RPMI7951 (cell line): ENCODE data around the gene TIAM2. TPM values are rescaled to one million over a fixed set of nuclear protein-coding genes. Genes with fewer than 3 reads are reported as not detected.

Source experiments
- DNase-seq: peaks from one replicate; pipeline ENCODE4 v3.0.0-alpha.2; 2012; ENCODE audit warnings: low read depth
- total RNA-seq: library from RNA; depleted of rRNA; stranded (reverse); fragments of >200 nt; shearing (Covaris generic); gene quantifications from 2 replicates; pipeline ENCODE4 v1.2.3, GENCODE V29; 2014

Gene TIAM2
- total RNA-seq, 1 experiment from 2014 or later: 18.3 TPM

DNA sequence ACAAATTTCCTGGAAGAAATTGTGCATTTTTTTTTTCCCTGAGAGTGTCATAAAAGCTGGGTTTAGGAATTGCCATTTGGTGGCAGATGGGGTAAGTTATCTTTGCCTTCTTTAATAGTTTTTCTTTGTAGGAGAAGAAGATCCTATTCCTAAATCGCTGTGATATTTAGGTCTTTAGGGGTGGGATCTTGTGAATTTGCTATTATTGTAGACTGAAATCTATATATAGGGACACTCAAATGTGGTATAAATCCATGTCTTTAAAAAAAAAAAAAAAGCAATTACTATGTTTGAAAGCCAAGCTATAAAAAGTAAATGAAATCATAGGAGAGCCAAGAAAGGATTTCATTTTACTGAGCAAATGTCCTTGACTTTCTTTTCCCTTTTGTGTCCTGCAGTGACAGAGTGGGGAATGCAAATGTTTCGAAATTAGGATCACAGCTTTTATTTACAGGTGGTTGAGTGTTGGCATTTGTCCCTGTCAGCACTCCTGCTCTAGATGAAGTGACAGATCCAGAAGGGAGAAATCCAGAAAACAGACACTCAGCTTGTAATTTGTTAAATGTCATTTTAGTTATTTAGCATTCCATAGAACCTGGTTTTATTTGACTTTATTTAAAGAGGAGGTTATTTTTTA, 29.4 kb downstream of the TIAM2 start:
- DNase-seq: no peak

DNA sequence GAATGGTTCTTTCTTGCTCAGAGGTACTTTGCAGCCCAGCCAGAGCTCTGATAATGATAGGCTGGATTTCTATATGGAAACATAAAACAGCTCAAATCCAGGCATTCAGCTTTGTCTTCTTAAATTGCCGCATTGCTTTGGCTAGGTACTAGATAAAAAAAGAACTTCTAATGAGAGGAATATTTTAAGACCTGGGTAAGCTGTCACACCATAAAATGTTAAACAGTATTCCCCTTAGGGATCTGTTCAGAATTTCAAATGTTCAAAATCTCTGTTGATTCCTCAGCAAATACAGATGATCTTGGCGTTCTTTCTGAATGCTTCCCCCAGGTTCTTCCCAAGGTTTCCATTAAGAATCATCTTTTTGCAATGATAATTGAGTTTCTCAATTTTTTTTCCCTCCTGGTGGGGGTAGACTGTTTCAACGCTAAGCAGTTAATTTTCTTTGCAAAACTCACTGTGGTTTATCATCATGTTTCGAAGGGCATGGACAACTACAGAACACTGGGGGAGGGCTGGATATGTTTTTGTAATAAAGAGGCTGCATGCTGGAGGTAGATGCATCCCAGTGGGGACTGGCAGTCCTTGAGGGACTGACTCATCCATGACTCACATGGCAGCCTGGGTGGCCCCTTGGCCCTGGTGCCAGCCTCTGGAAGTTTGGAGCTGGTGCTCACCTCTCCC, 31.0 kb downstream of the TIAM2 start:
- peak; percentile 95 for DNase-seq

DNA sequence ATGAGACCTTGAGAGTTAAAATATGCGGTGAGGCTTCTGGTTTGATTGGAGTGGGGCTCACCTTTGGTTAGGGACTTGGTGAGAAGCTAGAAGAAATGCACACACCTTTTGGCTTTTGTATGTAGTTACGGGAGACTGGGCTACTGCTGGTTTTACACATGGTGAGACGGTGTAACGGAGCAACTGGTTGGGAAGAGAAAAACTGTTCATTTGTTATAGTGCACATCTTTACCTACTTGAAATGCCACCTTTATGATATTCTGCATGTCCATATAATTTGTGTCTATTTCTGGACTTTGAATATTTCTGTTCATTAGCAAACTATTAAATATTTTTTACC, 31.6 kb downstream of the TIAM2 start:
- DNase-seq: no peak

DNA sequence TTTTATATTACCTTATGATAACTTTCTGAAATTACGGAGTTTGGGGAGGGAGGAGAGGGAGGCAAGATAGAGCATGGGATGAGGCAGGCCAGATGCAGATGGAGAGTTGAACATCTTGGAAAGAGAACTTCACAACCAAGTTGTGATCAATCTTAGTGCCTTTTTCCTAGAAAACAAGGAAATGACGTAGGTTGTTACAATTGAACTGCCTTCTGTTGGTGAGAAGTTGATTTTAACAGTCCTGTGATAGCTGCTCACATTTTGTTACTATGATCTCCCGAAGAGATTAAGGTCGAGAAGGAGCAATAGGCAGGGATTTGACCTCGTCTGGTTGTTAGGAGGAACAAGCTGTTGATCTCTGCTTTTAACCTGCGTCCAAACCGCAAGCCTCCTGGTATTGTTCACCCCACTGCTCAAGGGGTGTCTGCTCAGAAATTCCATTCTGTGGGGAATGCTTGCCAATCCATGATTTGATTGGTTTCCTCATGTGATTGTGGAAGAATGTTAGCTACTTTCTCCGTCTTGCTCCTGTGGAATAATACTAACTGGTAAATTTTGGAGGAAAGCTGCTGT, 35.1 kb downstream of the TIAM2 start:
- no peak for DNase-seq

DNA sequence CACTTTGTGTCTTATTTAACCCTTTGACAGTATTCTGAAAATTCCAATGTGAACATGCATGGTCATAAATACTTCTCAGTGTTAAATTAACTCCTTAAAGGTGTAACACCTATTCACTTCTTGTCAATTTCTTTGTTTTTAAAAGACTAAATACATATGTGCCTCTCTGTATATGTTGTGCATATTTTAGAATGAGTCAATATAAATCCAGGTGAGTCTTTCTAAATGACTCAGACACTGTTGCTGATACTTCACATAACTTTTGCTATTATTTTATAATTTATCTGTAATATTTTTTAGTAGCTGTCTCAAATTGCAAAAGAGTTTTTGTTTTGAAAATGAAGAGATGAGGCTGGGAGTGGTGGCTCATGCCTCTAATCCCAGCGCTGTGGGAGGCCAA, 36.0 kb downstream of the TIAM2 start:
- no peak for DNase-seq

DNA sequence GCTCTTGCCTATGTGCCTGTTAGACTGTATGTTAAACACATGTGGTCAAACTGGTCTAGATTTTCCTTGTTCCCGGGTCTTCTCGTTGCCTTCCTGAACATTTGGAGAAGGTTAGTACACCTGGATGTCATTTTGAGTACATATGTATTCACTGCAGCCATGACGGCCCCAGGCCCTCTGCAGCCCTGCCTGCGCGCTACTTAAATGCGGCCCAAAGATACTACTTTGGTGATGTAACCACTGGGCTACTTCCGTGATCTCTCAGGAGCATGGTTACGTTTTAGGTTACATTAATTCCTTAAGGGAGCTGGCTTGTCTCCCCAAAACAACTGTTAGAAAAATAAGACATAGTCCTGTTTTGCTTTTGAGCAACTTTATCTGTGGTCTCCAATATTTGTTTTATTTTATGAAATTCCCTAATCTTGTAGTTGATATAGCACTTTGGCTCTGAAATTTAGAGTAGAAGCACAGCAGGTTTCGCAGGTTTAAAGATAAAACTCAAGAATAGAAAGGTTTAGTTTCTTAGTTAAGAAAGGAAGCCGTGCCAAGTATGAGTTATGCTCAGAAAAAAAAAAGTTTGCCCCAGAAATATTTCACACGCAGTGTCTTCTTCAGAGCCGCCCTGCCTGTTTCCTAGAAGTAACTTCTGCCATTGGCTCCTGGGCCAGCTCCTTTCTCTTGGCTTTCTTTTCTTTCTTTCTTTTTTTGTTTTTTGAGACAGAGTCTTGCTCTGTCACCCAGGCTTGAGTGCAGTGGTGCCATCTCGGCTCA, 38.1 kb downstream of the TIAM2 start:
- DNase-seq: no peak

DNA sequence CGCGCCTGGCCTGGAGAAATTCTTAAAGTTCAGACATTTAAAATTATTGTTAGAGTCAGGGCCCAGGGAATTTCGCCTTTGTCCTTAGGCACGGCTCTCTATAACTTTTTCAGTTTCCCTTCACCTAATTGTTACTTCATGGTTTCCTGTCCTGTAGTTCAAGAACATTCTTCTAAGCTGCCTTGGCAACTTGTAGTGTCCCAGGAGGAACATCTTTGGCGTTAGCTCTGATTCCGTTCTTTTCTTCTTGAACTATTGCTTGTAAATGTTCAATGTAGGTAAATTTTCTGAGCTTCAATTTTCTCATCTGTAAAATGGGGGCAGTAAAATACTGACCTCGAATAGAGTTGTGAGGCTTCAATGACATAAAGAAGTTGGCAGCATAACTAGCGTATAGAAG, 41.8 kb downstream of the TIAM2 start:
- no peak for DNase-seq

GRCh38 chr6:155038104-155038503, 43.0 kb downstream of the TIAM2 start:
- no peak for DNase-seq

GRCh38 chr6:155038527-155038926, 43.4 kb downstream of the TIAM2 start:
- no peak for DNase-seq

DNA sequence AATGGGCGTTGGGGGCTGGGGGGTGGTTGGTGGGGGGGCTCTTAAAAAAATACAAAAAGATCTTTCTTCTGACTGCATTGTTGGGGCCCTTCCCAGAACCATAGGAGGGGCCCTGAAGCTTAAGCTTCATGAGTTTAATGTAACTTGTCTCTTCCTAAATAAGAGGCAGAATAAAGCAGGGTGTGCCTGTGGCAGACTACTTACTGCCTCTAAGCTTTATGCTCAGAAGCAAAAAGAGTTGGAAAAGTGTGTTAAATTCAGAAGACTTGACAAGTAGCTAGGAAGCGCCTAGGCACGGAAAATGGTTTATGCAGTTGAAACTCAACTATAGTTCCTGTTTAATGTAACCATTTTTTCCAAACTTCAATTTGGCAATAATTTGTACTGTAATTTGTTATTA, 44.5 kb downstream of the TIAM2 start:
- no peak for DNase-seq

- no peak for DNase-seq
These were observed 45.0 kb downstream of the TIAM2 start for GRCh38 chr6:155040154-155040553.

- no peak for DNase-seq
These were observed 46.0 kb downstream of the TIAM2 start for GRCh38 chr6:155040901-155041650.

GRCh38 chr6:155041741-155042279, 46.7 kb downstream of the TIAM2 start:
- DNase-seq: no peak

GRCh38 chr6:155042983-155043382, 47.9 kb downstream of the TIAM2 start:
- no peak for DNase-seq

- no peak for DNase-seq
These were observed 50.7 kb downstream of the TIAM2 start for GRCh38 chr6:155045561-155046404.

- DNase-seq: no peak
These were observed 52.4 kb downstream of the TIAM2 start for GRCh38 chr6:155047523-155047922.

GRCh38 chr6:155050311-155050710, 55.2 kb downstream of the TIAM2 start:
- DNase-seq: peak; percentile 63

GRCh38 chr6:155054491-155055250, 59.6 kb downstream of the TIAM2 start:
- no peak for DNase-seq

DNA sequence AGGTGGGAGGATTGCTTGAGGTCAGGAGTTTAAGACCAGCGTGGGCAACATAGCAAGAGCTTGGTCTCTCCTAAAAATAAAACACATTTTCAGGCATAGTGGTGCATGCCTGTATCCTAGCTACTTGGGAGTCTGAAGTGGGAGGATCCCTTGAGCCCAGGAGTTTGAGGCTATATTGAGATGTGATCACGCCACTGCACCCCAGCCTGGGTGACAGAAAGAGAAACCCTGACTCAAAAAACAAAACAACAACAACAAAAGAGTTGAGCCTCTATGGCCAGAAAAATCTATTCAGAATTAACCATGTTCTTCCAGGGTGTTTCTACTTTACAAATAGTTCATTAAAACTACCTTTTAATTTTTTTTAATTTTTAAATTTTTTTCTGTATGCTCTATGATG, 60.6 kb downstream of the TIAM2 start:
- DNase-seq: no peak

- no peak for DNase-seq
These were observed 61.6 kb downstream of the TIAM2 start for GRCh38 chr6:155056756-155057155.
